D721Med (cell line): Measurements from ENCODE around the gene DNMBP.
"Not testable (repeated sequence)": the region's sequence is repeated elsewhere in the genome, so short reads cannot be mapped to it uniquely, and the experiment has no call there.

ENCODE experiments used
- DNase-seq: peaks from one replicate; pipeline ENCODE4 v3.0.0; 2011; ENCODE audit warnings: low spot score; ENCODE audit not compliant: insufficient read length
- FAIRE-seq: peaks from 2 replicates; lab custom pipeline; 2011; peaks lifted over from hg19 to GRCh38; lab: Jason Lieb, UNC
- TF ChIP-seq, protein P1 (sequence below): IDR thresholded peaks from 2 replicates; pipeline ENCODE4 v1.5.1; 2012; ENCODE audit warnings: mild to moderate bottlenecking, control low read depth; ENCODE audit not compliant: insufficient read depth; ENCODE audit errors: missing control alignments

Gene DNMBP

DNA sequence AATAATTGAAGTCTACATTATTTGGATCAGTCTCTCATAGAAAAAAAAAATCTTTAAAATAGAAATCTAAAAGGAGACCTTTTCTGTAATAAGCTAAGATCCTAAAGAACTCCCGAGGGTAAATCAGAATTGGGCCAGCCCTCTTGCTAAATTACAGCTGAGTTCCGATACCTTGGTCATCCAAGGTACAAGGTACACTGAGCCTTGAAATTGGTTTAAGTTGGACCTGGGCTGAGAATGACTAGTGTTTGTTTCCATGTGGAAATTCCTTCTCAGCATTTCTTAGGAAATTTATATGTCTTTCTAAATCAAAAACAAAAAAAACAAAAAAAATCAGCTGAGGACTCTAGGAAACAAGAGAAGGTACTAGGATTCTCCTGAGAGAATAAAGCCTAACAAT is 64.9 kb downstream of the DNMBP start:
- FAIRE-seq (no peak), DNase-seq (no peak)
- TF ChIP-seq, protein P1, sequence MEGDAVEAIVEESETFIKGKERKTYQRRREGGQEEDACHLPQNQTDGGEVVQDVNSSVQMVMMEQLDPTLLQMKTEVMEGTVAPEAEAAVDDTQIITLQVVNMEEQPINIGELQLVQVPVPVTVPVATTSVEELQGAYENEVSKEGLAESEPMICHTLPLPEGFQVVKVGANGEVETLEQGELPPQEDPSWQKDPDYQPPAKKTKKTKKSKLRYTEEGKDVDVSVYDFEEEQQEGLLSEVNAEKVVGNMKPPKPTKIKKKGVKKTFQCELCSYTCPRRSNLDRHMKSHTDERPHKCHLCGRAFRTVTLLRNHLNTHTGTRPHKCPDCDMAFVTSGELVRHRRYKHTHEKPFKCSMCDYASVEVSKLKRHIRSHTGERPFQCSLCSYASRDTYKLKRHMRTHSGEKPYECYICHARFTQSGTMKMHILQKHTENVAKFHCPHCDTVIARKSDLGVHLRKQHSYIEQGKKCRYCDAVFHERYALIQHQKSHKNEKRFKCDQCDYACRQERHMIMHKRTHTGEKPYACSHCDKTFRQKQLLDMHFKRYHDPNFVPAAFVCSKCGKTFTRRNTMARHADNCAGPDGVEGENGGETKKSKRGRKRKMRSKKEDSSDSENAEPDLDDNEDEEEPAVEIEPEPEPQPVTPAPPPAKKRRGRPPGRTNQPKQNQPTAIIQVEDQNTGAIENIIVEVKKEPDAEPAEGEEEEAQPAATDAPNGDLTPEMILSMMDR = no peak

- DNase-seq (no peak), FAIRE-seq (no peak)
- TF ChIP-seq, protein P1 = no peak
Observed at GRCh38 chr10:99943908-99944307, 65.8 kb downstream of the DNMBP start.

GRCh38 chr10:99941942-99942820 is 67.6 kb downstream of the DNMBP start:
- DNase-seq (no peak), FAIRE-seq (no peak)
- TF ChIP-seq, protein P1 = no peak

DNA sequence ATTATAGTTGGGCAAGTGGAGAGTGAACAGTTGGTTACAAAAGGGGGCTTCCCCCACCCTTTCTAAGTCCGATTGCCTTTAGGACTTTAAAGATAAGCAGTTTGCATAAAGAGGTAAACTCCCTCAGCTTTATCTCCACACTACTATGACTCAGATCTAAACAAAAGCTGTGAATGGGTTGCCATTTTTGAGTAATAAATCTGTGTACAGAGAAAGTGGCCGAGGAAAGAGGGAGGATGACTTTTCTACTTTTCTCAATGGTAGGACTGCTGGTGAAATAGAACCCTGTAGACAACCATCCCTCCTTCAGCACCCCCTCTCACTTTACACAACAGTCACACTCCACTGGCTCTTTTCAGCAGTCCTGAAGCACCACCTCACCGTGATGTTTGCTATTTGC is 71.2 kb downstream of the DNMBP start:
- FAIRE-seq (no peak), DNase-seq (no peak)
- TF ChIP-seq, protein P1 = no peak

DNA sequence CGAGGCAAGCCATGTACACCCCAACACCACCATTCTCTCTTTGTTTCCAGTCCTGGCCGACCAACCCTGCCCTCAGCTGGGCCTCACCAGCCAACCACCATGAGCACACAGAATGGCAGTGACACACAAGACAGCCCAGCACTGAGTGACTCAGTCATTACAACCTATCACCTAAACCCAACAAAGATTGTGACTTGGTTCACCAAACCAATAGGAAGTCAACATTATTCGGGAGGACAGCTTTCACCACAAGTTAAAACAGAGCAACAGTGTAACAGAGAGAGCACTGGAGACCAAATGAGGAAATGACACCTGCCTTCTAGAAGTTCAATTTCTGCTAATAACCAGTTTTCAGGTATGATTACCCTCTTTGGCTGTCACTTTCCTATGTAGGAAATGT is 72.1 kb downstream of the DNMBP start:
- FAIRE-seq = no peak
- DNase-seq = no peak

GRCh38 chr10:99932203-99932957 is 77.4 kb downstream of the DNMBP start:
- peak; percentile 35 for FAIRE-seq
- not testable (repeated sequence) for DNase-seq

More for the DNA sequence above, 72.1 kb downstream of the DNMBP start:
- TF ChIP-seq, protein P1 = no peak

DNA sequence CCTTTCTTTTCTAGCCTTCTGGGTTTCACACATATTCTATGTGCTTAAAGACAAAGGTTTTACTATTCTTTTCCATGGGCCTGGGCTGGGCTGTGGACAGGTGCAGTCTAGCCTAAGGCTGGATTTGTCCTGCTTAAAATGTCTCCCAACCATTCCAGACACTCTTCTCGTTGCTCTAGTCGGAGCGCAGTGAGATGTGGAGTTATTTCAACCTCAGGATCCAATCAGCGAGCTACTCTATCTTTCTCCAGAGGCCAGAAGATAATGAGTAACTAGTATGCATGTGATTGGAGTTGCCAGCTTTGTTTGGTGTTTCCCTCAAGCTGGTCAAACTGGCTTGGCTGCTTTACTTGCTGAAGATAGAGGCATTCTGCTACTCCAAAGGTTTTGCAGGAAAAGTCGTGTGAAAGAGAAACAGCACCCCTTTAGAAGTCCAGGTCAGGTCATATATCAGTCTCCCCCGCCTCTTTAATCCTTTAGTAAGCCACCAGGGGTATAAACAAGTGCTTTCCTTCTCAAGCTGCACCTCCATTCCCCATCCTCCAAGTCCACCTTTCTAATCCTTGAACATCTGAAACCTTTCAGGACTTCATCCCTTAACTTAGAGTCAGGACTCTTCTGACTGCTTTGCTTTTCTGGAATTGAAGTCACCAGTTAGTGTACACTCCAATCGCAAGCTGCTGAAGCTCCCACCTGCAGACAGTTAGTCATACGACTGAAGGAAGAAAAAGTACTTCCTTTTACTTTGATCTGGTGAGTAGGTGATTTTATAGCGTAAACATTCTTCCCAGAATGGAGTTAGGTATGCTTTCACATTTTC is 78.8 kb downstream of the DNMBP start:
- TF ChIP-seq, protein P1 = no peak
- DNase-seq (no peak), FAIRE-seq (no peak)
